Measurements from ENCODE around the gene KRT35.

DNA sequence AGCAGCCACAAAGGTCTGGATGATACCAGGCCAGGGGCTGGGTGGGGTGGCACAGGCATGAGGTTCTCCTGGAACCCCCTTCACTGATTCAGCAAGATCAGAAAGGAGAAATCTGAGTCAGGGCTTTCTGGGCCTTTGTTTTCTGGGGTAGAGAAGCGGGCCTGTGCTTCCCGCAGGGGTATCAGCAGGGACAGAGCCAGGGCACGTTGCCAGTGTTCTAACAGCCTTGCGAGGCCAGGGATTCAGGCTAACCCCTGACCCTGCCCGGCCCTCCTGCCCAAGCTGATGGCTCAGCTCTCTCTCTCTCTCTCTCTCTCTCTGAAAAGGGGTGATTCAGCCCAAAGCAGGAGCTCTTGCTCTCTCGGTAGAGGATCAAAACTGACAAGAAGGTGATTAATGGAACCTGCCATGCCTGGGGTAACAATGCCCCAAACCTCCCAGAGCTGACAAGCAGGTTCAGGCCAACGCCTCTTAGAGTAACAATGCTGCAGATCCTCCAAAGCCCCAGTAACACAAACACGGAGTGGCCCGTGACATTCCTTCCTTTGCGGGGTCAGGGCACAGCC, 26.4 kb upstream of the KRT35 start:
- TF ChIP-seq EZH2 (IDR thresholded peaks at IDR 0.05; ENCODE audit: insufficient read depth, poor library complexity, severe bottlenecking) = no peak
- TF ChIP-seq EZH2phosphoT487 (IDR thresholded peaks at IDR 0.05; ENCODE audit: insufficient read depth, low read depth) = no peak
